ENCODE data around the gene TP53I3.
"Not testable (repeated sequence)": the region's sequence is repeated elsewhere in the genome, so short reads cannot be mapped to it uniquely, and the experiment has no call there.

Gene TP53I3, protein sequence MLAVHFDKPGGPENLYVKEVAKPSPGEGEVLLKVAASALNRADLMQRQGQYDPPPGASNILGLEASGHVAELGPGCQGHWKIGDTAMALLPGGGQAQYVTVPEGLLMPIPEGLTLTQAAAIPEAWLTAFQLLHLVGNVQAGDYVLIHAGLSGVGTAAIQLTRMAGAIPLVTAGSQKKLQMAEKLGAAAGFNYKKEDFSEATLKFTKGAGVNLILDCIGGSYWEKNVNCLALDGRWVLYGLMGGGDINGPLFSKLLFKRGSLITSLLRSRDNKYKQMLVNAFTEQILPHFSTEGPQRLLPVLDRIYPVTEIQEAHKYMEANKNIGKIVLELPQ

DNA sequence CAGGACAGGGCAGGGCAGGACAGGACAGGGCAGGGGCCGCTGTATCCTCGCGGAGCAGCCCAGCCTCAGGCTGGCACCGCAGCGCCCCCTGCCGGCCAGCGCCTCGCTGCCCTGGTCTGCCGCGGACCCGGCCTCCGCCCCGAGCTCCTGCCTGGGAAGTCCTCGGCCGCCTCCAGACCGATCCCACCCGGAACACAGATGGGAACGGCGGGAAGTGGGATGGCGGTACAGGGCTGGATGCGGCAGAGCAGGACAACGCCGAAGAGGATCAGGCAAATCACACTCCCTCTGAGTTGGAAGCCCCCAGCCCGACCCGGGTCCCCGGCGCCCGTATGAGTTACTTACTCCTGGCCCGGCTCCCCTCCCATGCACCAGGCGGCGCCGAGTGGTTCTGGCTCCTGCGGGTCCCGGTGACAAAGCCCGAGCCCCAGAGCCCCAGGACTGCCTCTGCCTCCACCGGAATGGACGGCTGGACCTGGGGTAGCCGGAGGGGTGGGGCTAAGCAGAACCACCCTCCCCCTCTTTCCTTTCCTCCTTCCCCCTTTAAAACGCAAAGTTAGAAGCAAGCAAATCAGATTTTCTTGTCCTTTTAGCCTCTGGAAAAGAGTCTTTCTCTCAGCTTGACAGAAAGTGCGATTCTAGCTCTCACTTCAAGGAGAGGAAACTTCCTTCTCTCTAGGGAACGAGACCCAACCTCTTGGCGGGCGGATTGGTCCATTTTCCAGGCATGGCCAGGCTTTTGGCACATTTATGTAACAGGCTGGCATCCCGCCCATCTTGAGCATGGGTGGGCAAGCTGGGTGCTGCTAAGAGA is at the start of gene TP53I3:
Gene TP53I3, minus strand, starts transcription at position 449 of the 814 bp plus-strand sequence. CDS start 508 bp downstream, outside the sequence.
- DNase-seq = peak; percentile 78

DNA sequence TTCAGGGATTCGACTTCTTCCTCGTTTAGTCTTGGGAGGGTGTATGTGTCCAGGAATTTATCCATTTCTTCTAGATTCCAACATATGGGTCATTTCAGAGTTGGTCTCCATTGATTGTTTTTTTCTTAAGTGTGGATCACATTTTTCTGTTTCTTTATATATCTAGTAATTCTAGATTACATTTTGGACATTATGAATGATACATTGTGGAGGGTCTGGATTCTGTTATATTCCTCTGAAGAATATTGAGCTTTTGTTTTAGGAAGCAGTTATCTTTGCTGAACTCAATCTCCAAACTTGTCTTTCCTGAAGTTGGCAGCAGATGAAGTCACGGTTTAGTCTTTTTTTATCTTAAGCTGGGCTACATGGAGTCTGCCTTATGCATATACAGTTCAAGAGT is 47.9 kb upstream of the TP53I3 start:
- DNase-seq = no peak

DNA sequence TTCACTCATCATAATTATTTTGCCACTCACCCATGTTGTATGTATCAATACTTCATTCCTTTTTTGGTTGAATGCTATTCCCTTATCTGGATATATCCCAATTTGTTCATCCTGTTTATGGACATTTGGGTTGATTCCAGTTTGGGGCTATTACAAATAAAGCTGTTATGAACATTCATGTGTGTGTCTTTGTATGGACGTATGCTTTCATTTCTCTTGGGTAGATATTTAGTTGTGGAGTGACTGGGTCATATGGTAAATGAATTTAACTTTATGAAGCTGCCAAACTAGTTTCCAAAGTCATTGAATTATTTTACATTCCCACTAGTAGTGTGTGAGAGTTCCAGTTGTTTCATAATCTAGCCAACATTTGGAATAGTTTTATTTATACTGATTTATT is 41.3 kb upstream of the TP53I3 start:
- DNase-seq = no peak

DNA sequence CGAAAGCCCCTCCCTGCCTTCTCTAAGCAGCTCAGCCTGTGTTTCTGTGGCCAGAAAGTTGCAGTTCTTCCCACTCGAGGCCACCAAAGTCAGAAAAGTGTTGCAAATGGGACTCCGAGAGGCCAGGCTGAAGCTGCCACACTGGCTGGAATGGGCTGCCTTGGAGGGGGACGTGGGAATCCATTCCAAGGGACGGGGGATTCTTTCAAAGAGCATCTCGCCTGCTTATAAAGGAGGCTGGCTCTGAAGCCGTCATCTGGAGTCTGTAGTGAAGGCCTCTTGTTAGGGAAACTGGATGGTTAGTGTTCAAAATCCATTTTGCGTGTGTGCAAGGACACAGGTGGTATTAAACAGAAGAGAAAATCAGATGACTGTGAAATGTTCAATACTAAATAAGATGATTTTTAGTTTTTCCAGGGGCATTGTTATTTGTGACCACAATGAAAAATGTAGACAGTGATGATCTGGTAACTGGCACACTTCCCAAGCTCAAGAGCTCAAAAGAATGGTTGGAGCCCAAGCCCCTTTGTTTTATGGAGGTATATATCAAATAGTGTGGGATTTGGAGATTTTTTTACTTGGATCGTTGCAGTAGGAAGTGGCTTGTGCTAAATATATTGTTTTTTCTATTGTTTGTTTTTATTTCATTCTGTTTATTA is 39.4 kb upstream of the TP53I3 start:
- DNase-seq = no peak

DNA sequence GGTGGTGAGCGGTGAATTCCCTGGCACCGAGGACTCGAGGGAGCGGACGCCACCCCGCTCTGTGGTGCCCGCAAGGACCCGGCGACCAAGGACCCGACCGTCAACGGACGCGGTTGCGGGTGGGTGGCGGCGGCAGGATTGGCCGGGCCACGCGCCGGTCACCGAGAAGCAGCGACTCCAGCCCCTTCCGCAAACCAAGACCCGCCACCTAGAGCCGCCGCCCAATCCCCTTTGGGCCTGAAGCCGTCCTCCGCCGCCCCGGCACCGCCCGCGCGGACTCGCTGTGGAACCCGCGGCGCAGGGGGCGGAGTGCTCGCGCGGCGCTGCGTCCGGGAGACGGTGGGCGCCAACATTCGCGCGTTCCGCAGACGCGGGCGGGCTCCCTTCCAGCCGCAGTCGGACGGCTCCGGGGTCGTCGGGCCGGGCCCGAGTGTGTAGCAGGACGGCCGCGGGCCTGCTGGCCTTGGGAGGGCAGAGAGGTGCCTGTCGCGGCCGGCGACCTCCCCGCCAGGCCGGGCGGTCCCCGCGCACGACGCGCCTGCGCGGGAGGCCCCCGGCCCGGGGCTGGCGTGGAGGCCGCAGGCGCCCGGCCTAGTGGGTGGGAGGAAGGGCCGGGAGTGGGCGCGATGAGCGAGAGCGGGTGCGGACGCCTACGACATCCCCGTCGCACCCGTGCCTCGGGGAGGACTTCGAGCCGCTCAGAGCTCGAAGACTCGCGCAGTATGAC is 38.7 kb upstream of the TP53I3 start, which contains the start of the genes FAM228B and PFN4:
Gene FAM228B, plus strand, starts transcription at position 275 of the 727 bp plus-strand sequence. CDS start 893 bp downstream, outside the sequence.
Gene PFN4, minus strand, starts transcription at position 140 of the 727 bp plus-strand sequence. CDS start 799 bp downstream, outside the sequence.
- peak; percentile 58 for DNase-seq

DNA sequence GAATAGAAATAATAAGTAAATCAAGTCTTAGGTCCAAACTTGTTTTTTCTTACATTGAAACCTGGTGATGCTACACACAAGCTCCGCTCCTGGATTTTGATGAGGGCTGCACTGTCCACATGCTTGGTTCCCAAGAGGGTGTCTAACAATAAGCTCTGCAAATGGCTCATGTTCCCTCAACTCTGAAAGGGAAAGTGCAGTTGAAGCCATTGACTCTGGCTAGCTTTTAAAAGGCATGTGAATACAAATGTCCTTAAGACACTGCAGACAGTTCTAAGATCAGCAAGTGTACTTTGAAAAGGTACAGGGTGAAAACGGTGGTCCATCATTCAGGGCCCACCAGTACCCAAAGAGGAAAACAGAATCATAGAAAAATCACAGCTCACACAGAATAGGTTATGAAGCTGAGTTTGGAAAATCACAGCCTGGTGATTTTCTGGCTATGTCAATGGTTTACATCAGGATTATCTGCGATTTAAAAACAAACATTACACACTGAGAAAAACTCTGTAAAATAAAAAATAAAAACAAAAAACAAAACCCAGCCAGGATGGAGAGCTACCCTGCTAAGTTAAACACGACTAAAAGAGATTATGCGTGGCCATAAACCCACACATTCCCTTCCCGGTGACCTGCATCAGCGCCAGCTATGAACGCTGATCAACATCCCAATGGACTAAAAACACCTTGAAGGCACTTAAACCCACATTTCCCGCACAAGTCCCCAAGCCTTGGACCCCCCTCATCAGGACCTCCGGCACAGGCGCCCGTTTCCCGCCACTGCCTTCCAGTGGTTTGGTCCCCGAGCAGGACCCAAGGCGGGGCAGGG is 37.9 kb upstream of the TP53I3 start:
- no peak for DNase-seq

DNA sequence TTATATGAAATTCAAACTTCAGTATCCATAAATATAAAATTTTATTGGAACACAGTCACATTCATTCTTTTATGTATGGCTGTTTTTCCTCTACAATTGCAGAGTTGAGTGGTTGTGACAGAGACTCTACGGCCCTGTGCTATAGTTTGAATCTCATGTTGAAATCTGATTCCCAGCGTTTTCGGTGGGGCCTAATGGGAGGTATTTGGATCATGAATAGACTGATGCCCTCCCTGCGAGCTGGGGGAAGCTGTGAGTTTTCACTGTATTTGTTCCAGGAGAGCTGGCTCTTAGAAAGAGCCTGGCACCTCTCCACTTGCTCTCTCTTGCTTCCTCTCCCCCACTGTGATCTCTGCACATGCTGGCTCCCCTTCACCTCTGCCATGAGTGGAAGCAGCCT is 36.8 kb upstream of the TP53I3 start:
- no peak for DNase-seq

DNA sequence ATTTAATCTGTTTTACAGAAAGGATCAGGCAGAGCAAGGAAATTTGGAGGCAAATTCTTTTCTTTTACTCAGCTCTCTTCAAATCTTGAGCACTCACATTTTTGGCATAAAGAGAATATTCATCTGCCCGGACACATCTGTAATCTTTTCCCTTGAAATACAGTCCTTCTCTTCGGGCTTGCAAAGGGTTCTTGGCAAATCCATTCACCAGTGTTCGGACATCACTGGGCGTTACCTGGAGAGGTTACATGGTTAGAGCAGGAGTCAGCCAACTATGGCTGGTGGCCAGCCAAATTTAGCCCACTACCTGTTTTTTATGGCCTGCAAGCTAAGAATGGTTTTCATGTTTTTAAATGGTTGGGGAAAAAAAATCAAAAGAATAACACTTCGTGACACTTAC is 36.4 kb upstream of the TP53I3 start:
- DNase-seq = no peak

DNA sequence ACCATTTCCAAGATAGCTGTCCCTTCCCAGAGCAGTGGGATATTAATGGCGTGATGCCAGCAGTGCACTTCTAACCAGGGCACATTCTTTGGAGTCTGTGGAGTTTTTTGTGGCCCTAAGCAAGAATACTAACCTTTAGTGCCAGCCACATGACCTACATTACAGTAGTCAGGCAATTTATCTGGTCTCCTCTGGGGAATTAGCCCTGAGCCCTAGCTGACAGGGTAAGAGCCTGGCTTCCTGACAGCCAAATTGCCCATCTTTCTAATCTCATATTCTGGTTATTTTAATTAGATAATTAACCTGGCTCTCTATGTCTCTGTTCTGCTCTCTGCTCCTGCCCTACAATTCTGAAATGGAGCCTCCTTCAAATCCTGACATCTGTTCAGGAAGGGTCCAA is 33.3 kb upstream of the TP53I3 start:
- no peak for DNase-seq

DNA sequence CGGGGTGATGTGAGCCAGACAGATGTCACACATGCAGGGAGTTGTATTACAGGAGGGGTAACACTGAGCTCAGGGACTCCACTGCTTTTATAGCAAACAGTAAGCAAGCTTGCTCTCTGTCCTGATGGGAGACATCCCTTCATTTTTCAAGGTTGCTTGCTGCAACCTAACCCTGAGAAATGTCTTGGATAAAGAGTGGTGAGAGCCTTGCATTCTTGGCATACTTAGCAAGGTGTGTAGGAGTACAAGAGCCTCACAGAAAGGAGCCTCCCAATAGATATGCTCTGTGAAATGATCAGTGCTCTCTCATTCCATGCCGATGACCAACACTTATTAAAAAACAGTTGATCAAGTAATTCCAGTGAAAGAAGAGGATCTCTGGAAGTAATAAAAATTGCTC is 30.4 kb upstream of the TP53I3 start:
- no peak for DNase-seq

DNA sequence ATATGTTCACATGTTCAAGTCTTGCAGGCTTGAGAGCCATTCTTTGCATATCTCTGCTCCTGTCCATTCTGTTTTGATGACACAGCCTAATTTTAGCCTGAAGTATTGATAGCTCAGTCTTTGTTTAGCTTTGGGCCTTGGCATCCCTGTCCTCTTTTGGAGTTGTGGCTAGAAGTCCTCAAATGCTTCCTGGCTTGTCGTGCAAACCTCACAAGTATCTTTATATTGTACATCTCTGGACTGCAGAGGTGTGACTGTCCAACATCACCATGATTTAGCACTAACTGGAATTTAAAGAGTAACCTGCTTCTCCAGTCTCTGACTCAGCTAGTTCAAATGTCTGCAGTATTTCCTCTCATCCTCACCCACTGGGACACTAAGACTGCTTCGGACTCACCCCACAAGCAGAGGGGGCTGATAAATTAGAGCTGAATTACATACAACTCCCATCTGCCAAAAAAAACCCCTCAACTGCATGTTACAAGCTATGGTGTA is 26.8 kb upstream of the TP53I3 start:
- no peak for DNase-seq

DNA sequence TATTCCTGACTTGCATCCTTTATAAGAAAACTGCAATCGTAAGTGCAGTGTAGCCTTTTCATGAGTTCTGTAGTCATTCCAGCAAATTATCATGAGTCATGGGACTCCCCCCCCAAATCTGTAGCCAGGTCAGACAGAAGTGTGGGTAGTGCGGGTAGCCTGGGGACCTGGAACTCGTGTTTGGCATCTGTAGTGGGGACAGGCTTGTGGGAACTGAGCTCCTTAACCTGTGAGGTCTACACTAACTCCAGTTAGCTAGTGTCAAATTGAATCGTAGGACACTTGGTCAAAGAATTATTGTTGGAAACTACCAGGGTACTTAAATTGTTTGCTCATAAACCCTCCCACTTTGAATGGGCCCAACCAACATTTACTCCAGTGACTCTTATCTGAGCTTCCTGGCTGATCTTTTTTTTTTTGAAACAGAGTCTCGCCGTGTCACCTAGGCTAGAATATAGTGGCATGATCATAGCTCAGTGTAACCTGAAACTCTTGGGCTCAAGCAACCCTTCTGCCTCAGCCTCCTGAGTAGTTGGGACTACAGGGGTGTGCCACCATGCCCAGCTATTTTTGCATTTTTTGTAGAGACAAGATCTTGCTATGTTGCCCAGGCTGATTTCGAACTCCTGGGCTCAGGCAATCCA is 26.1 kb upstream of the TP53I3 start:
- DNase-seq = no peak

DNA sequence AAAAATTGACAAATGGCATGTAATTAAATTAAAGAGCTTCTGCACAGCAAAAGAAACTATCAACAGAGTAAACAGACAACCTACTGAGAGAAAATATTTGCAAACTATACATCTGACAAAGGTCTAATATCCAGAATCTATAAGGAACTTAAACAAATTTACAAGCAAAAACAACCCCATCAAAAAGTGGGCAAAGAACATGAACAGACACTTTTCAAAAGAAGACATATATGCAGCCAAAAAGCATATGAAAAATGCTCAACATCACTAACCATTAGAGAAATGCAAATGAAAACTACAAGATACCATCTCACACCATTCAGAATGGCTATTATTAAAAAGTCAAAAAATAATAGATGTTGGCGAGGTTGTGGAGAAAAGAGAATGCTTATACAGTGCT is 24.8 kb upstream of the TP53I3 start:
- not testable (repeated sequence) for DNase-seq

DNA sequence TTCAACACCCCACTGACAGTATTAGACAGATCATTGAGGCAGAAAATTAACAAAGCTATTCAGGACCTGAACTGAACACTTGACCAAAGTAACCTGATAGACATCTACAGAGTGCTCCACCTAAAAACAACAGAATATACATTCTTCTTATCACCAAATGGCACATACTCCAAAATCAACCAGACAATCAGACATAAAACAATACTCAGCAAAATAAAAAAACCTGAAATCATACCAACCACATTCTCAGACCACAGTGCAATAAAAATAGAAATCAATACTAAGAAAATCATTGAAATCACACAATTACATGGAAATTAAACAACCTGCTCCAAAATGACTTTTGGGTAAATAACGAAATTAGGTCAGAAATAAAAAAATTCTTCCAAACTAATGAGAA is 22.7 kb upstream of the TP53I3 start:
- no peak for DNase-seq

DNA sequence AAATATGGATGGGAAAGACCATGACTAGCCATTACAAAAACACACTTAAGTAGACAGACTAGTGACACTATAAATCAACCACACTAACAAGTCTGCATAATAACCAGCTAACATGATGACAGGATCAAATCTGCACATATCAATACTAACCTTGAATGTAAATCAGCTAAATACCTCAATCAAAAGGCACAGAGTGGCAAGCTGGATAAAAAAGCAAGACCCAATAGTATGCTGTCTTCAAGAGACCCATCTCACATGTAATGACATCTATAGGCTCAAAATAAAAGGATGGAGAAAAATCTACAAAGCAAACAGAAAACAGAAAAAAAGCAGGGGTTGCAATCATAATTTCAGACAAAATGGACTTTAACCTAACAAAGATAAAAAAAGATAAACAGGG is 22.2 kb upstream of the TP53I3 start:
- DNase-seq = no peak

DNA sequence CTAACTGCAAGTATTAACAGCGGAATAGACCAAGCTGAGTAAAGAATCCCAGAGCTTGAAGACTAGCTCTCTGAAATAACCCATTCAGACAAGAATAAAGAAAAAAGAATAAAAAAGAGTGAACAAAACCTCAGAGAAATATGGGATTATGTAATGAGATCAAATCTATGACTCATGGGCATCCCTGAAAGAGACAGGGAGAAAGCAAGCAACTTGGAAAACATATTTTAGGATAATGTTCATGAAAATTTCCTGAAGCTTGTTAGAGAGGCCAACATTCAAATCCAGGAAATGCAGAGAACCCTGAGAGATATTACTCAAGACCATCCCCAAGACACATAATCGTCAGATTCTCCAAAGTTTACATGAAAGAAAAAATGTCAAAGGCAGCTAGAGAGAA is 21.2 kb upstream of the TP53I3 start:
- DNase-seq = no peak

DNA sequence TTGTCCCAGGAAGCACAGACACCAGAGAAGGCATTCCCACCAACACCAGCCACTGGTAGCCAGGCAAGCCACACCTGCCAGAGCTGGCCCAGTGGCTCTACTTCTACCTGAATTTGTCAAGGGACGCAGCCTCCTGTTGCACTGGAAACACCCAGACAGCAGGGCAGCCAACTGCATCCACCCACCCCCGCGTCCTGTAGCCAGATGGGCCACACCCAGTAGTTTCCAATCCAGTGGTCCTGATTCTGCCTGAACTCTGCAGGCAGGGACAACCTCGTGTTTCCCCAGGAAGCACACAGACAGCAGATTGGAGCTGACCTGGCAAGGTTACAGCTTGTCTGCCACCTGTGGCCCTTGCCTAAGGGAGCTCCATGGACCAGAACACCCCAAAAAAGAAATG is 20.3 kb upstream of the TP53I3 start:
- no peak for DNase-seq

DNA sequence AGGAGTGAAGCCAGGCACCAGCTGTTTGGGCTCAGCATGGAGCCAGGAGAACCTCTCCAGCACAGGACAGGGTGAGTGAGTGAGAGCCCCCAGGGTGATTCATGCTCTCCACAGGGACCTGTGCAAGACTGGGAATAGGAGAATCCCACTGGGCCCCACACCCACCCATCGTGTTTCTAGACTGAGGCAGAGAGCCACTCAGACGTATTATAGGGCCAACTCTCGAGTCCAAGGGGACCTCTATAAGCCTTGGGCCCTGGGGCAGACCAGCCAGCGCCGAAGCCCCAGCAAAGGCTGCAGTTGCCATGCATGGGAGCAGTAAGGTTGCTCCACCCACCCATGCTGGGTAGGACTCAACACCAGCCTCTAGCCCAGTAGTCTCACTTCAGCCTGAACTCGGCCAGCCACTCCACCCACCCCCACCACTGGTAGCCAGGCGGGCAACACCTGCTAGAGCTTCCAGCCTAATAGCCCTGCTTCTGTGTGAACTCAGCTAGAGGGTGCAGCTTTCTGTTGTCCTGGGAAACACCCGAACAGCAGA is 19.5 kb upstream of the TP53I3 start:
- DNase-seq = no peak

DNA sequence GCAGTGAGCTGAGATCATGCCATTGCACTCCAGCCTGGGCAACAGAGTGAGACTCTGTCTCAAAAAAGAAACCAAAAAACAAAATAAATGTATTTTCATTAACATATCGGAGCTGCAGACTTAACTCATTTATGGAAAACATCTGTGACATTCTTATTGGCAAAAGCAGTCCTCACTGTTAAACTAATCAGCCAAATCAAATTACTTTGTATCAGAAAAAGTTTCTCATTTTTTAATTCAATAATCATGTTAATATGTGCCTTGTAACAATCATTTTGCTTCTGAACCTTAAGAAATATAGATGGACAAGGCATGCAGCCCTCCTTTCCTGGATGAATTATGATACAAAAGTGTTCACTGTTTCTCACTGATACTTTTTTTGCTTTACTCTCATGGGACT is 18.0 kb upstream of the TP53I3 start:
- no peak for DNase-seq

DNA sequence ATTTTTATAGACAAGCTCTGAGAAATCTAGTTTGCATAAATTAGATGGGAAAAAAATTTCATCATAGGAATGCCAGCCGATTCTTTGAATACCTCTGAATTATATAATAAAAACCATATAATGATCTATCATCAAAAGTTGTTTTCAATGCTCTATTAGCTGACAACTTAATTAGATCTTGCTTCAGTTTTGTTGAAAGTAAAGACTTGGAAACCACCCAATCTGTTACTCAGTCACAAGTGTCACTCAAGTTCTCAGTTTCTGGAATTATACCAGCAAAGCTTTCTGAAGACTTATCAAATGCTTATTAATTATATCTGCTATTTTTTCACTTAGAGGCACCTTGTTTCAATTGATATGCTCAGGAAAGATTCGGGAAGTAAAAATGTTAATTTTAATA is 17.4 kb upstream of the TP53I3 start:
- no peak for DNase-seq

DNA sequence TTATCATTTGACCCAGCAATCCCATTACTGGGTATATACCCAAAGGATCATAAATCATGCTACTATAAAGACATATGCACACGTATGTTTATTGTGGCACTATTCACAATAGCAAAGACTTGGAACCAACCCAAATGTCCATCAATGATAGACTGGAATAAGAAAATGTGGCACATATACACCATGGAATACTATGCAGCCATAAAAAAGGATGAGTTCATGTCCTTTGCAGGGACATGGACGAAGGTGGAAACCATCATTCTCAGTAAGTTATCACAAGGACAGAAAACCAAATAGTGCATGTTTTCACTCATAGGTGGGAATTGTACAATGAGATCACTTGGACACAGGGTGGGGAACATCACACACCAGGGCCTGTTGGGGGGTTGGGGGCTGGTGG is 16.1 kb upstream of the TP53I3 start:
- DNase-seq = not testable (repeated sequence)

Measured in CD4-positive, alpha-beta T cell treated with Interleukin-17A for 1 hour (primary cell).